ENCODE results near the gene FRYL. TPM values are rescaled to one million over a fixed set of nuclear protein-coding genes. Genes with fewer than 3 reads are reported as not detected.

Gene FRYL
- polyA plus RNA-seq, 1 experiment, result 28.0 TPM

DNA sequence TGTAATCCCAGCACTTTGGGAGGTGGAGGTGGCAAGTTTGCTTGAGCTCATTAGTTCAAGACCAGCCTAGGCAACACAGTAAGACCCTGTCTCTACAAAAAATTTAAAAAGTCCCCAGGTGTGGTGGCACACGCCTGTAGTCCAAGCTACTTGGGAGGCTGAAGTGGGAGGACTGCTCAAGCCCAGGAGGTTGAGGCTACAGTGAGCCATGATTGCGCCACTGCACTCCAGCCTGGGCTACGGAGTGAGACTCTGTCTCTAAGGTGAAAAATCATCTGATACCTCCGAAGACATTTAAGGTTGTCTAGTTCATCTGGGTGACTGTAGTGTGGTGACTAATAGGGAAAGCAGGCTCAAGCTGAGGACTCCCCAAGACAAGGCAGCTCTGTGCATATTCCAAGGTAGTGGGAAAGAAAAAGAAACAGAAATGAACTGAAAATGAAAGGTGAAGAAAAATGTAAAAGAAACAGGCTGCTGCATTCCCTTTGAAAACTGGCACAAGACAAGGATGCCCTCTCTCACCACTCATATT lies 23.3 kb downstream of the FRYL start:
- H3K4me3 ChIP-seq (ENCODE audit: low read depth, low read length), result no peak overlapping the region
- no peak overlapping the region for H3K27ac ChIP-seq (ENCODE audit: low read depth, low read length)
- no peak for DNase-seq (ENCODE audit: low read depth, low spot score)
- POLR2A ChIA-PET, result no interaction called here
- H3K27me3 ChIP-seq (ENCODE audit: control insufficient read depth, insufficient read depth, low read length), result no peaks in the 10 kb centered on the region
- no peaks in the 10 kb centered on the region for H3K9me3 ChIP-seq (ENCODE audit: control insufficient read depth, insufficient read depth, low read length)
- CTCF ChIA-PET, result no interaction called here
- TF ChIP-seq, protein P1, sequence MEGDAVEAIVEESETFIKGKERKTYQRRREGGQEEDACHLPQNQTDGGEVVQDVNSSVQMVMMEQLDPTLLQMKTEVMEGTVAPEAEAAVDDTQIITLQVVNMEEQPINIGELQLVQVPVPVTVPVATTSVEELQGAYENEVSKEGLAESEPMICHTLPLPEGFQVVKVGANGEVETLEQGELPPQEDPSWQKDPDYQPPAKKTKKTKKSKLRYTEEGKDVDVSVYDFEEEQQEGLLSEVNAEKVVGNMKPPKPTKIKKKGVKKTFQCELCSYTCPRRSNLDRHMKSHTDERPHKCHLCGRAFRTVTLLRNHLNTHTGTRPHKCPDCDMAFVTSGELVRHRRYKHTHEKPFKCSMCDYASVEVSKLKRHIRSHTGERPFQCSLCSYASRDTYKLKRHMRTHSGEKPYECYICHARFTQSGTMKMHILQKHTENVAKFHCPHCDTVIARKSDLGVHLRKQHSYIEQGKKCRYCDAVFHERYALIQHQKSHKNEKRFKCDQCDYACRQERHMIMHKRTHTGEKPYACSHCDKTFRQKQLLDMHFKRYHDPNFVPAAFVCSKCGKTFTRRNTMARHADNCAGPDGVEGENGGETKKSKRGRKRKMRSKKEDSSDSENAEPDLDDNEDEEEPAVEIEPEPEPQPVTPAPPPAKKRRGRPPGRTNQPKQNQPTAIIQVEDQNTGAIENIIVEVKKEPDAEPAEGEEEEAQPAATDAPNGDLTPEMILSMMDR (IDR thresholded peaks at IDR 0.05; ENCODE audit: low read depth, low read length), result no peak

DNA sequence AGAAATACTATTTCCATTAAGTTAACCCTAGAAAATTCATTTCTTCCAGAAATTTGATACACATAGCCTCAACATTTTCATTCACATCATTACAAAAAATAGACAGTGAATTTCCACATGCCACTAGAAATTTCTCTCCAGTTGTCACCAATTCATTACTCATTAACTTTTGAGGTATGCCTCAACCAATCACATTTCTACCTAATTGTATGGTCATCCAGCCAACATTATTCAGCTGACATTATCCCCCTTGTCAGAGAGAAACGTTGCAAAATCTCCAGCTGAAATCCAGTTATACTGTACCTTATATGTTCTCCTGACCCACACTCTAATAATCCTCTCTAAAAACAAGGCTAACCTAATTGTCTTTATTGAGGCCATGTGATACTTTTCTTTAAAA lies 24.8 kb downstream of the FRYL start:
- POLR2A ChIA-PET, result no interaction called here
- H3K27ac ChIP-seq (ENCODE audit: low read depth, low read length), result no peak overlapping the region
- no peaks in the 10 kb centered on the region for H3K9me3 ChIP-seq (ENCODE audit: control insufficient read depth, insufficient read depth, low read length)
- H3K27me3 ChIP-seq (ENCODE audit: control insufficient read depth, insufficient read depth, low read length), result no peaks in the 10 kb centered on the region
- DNase-seq (ENCODE audit: low read depth, low spot score), result no peak
- no peak overlapping the region for H3K4me3 ChIP-seq (ENCODE audit: low read depth, low read length)
- CTCF ChIA-PET, result no interaction called here
- TF ChIP-seq, protein P1 (IDR thresholded peaks at IDR 0.05; ENCODE audit: low read depth, low read length), result no peak

DNA sequence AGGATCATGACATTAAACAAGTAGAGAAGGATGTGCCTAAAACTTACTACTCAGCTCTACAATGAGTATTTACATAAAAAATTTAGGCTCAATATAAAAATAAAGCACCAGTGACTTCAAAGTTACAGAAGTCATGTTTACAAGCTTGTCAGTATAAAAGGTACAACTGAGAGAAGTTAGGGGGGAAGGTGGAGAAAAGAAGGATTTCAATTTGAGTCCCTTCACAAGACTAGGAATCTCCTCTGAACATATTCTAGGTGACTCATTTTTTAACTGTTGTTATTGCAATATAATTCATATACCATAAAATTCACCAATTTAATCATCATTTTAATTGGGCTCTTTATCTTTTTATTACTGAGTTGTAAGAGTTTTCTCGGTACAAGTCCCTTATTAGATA lies 26.9 kb downstream of the FRYL start:
- ChIA-PET POLR2A (no interaction called here), CTCF (interaction anchor here (1.0 to 1.2 kb wide), 2 partner anchors 17 to 210 kb away, joined by 3 to 4 read pairs; no protein-coding TSS in a partner anchor)
- no peaks in the 10 kb centered on the region for H3K9me3 ChIP-seq (ENCODE audit: control insufficient read depth, insufficient read depth, low read length)
- no peak overlapping the region for H3K4me3 ChIP-seq (ENCODE audit: low read depth, low read length)
- TF ChIP-seq, protein P1 (IDR thresholded peaks at IDR 0.05; ENCODE audit: low read depth, low read length), result no peak
- no peak for DNase-seq (ENCODE audit: low read depth, low spot score)
- no peaks in the 10 kb centered on the region for H3K27me3 ChIP-seq (ENCODE audit: control insufficient read depth, insufficient read depth, low read length)
- H3K27ac ChIP-seq (ENCODE audit: low read depth, low read length), result no peak overlapping the region

DNA sequence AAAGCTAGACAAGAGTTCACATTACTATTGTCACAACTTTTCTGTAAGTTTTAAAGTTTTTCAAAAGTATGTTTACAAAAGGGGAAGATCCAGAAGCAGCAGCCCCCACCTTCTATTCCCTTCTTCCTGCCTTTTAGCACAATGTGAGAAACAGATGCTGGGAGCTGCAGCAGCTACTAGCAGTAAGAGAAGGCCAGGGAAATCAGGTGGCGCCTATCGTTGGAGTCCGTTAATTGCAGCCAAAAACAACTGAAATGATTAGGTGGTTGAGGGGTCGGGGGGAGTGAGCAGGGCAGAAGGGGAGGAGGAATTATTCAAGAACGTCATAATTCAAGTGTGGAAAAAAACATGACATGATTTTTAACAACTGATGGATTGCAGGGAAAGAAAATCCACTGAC lies 27.4 kb downstream of the FRYL start:
- H3K27me3 ChIP-seq (ENCODE audit: control insufficient read depth, insufficient read depth, low read length), result no peaks in the 10 kb centered on the region
- H3K9me3 ChIP-seq (ENCODE audit: control insufficient read depth, insufficient read depth, low read length), result no peaks in the 10 kb centered on the region
- H3K27ac ChIP-seq (ENCODE audit: low read depth, low read length), result no peak overlapping the region
- TF ChIP-seq, protein P1 (IDR thresholded peaks at IDR 0.05; ENCODE audit: low read depth, low read length), result no peak
- no peak overlapping the region for H3K4me3 ChIP-seq (ENCODE audit: low read depth, low read length)
- POLR2A ChIA-PET, result no interaction called here
- CTCF ChIA-PET, result interaction anchor here (1.0 to 1.2 kb wide), 2 partner anchors 18 to 210 kb away, joined by 3 to 4 read pairs; no protein-coding TSS in a partner anchor
- DNase-seq (ENCODE audit: low read depth, low spot score), result no peak

DNA sequence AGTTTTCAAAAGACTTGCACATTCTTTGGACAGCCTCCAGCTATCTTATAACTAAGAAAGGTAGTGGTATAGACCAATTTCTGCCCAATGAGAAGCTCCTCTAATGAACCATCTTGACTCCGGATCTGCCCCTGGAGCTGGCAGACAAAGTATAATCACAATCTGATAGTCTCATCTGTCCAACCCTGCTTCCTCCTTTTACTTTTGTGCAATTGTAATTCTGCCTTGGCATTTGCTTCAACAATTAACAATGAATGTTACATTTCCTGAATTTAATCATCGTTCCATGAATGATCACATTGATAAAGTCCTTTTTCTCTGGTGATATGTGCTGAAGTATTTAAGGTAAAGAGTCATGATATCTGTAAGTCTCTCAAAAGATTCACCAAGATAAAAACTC lies 27.8 kb downstream of the FRYL start:
- Histone ChIP-seq H3K9me3 (ENCODE audit: control insufficient read depth, insufficient read depth, low read length) (no peaks in the 10 kb centered on the region), H3K4me3 (ENCODE audit: low read depth, low read length) (no peak overlapping the region), H3K27me3 (ENCODE audit: control insufficient read depth, insufficient read depth, low read length) (no peaks in the 10 kb centered on the region), H3K27ac (ENCODE audit: low read depth, low read length) (no peak overlapping the region)
- ChIA-PET POLR2A (no interaction called here), CTCF (interaction anchor here (1.2 kb wide), 1 partner anchor 211 kb away, joined by 4 read pairs; no protein-coding TSS in a partner anchor)
- DNase-seq (ENCODE audit: low read depth, low spot score), result no peak
- TF ChIP-seq, protein P1 (IDR thresholded peaks at IDR 0.05; ENCODE audit: low read depth, low read length), result no peak
